ENCODE measurements around the gene GADD45G.

DNA sequence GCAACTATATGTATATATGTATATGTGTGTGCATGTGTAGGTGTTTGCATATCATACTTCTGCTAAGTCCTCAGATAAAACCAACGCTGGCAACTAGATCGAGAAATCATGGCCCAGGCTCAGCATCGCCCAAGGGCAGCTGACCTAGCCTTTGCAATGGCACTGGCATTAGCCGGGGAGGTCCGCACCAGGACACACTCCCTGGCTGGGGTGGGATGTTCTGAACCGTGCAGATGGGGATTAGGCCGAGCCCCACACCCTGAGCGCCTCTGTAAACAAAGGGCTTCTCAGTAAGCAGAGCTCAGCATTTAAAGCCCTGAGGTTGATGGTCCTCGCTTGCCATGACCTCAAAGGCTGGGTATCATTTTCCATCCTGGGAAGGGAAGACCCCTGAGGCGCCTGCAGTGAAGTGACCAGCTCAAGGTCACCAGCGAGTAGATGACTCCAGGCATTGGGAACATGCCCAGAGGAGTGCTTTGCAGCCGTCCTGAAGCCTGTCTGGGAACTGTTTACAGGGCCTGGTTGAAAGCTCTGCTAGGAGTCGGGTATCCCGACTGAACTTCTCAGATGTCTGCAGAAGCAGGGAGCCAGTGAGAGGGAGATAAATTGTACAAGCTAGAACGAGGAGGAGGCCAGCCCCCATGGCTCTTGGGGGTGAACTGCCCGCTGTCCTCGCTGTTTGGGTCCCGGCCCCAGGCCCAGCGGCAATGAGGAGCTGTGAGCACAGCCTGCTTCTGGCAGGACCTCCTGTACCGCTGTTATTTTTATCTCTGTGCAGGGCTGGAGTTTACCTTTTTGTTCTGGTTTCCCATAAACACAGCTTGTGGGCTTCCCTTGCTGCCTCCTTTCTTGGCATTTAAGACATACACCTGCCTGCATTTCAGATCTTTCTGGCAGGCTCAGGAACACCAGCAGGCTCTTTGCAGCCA, 18.4 kb downstream of the GADD45G start:
- TF ChIP-seq GATA2 (IDR thresholded peaks at IDR 0.05; ENCODE audit: low read depth, low read length) (no peak), GATA3 (IDR thresholded peaks at IDR 0.05; ENCODE audit: low read depth, low read length) (no peak)
